K562 (cell line): ENCODE results near the gene WWOX. TPM values are rescaled to one million over a fixed set of nuclear protein-coding genes. Genes with fewer than 3 reads are reported as not detected.

Source experiments
- ATAC-seq: fragments of 200-7000 bp; cut with Tn5 transposase; 3 replicates; pipeline ENCODE4 v1.9.1; 2020; ENCODE audit warnings: moderate library complexity
- BruUV-seq: library from RNA; stranded (reverse); fragments of 400-500 nt; replicated peaks from 2 replicates; lab custom pipeline; 2021; lab: Mats Ljungman, UMichigan
- CTCF ChIA-PET: fragments of 300-600 bp; formaldehyde crosslinking; extraction: SDS; loops from one replicate; lab custom pipeline; 2021; ENCODE audit warnings: low intra/inter-chr PET ratio; lab: Yijun Ruan, JAX
- POLR2A ChIA-PET: fragments of 300-600, 350-650 bp; sonication (Branson Sonifier 250); formaldehyde crosslinking; extraction: SDS; loops from one replicate; lab custom pipeline; 2021; ENCODE audit warnings: antibody characterized with exemption, inconsistent platforms; lab: Yijun Ruan, JAX
- DNase-seq, 4 experiments: peaks; one replicate each; pipeline versions ENCODE4 v3.0.0 to v3.0.0-alpha.2; 2011 to 2018; ENCODE audit warnings: low spot score in 3 of 4, mixed read lengths in 3 of 4; ENCODE audit errors: extremely low read depth in 1 of 4
- FAIRE-seq: peaks from 2 replicates; lab custom pipeline; 2011; peaks lifted over from hg19 to GRCh38; lab: Jason Lieb, UNC
- H2AFZ ChIP-seq: 2 replicates; pipeline ENCODE4 v1.6.0; 2011; ENCODE audit warnings: low read depth, low read length, control low read depth, inconsistent platforms
- H3K27ac ChIP-seq: fragments of 200-600 bp; 3 replicates; pipeline ENCODE4 v1.8.0; 2011; ENCODE audit warnings: low read depth, mild to moderate bottlenecking, control low read depth, inconsistent platforms, low read length, moderate library complexity, mixed read lengths; ENCODE audit errors: extremely low read depth
- H3K27me3 ChIP-seq, 2 experiments: fragments of 300-600 bp in 1 of 2; 2 replicates in 1 of 2; 3 replicates in 1 of 2; pipeline versions ENCODE4 v1.6.0 to v1.8.0; 2011; ENCODE audit warnings: inconsistent platforms in 2 of 2, low read length in 2 of 2, mild to moderate bottlenecking in 1 of 2, mixed read lengths in 1 of 2, moderate library complexity in 1 of 2; ENCODE audit not compliant: control insufficient read depth in 2 of 2, insufficient read depth in 2 of 2
- H3K36me3 ChIP-seq: fragments of 300-600 bp; 3 replicates; pipeline ENCODE4 v1.8.0; 2011; ENCODE audit warnings: mild to moderate bottlenecking, low read length, inconsistent platforms; ENCODE audit not compliant: control insufficient read depth, insufficient read depth
- H3K4me1 ChIP-seq, 2 experiments: fragments of 200-600 bp in 1 of 2; replicated peaks in 1 of 2; 2 replicates in 1 of 2; 3 replicates in 1 of 2; pipeline versions ENCODE4 v1.5.1 to v1.8.0; 2011; ENCODE audit warnings: inconsistent platforms in 2 of 2, low read length in 2 of 2, mild to moderate bottlenecking in 1 of 2, mixed read lengths in 1 of 2, moderate library complexity in 1 of 2; ENCODE audit not compliant: control insufficient read depth in 2 of 2, insufficient read depth in 2 of 2
- H3K4me2 ChIP-seq: 2 replicates; pipeline ENCODE4 v1.6.1; 2011; ENCODE audit warnings: low read length, control low read depth, inconsistent platforms, mixed read lengths; ENCODE audit not compliant: insufficient read depth
- H3K4me3 ChIP-seq: fragments of 200-600 bp; sonication (generic), shearing (Covaris generic); 2 replicates; pipeline ENCODE4 v1.5.1; 2016; ENCODE audit warnings: control low read depth, inconsistent platforms
- H3K79me2 ChIP-seq: fragments of 200-600 bp; 3 replicates; pipeline ENCODE4 v1.8.0; 2011; ENCODE audit warnings: low read length, inconsistent platforms; ENCODE audit not compliant: control insufficient read depth, insufficient read depth
- H3K9ac ChIP-seq, 2 experiments: 2 replicates each; pipeline versions ENCODE4 v1.6.0 to v1.6.1; 2011; ENCODE audit warnings: low read depth in 2 of 2, low read length in 2 of 2, control low read depth in 1 of 2, inconsistent platforms in 1 of 2, mild to moderate bottlenecking in 1 of 2, mixed read lengths in 1 of 2; ENCODE audit not compliant: insufficient read depth in 1 of 2
- H3K9me1 ChIP-seq: one replicate; pipeline ENCODE4 v1.6.0; 2011; ENCODE audit warnings: inconsistent platforms, mild to moderate bottlenecking, low read length, moderate library complexity; ENCODE audit not compliant: control insufficient read depth, insufficient read depth
- H3K9me3 ChIP-seq: replicated peaks from 2 replicates; pipeline ENCODE4 v1.5.1; 2011; ENCODE audit warnings: low read depth, low read length, inconsistent platforms; ENCODE audit not compliant: control insufficient read depth, insufficient read depth
- H4K20me1 ChIP-seq: replicated peaks from 2 replicates; pipeline ENCODE4 v1.6.1; 2011; ENCODE audit warnings: low read length, inconsistent platforms, mixed read lengths; ENCODE audit not compliant: control insufficient read depth, insufficient read depth
- CBX5 ChIP-seq: IDR thresholded peaks from 2 replicates; pipeline ENCODE4 v1.6.1; 2014; ENCODE audit warnings: low read depth, borderline replicate concordance
- CREB1 ChIP-seq, 2 experiments: sonication (generic) in 1 of 2; formaldehyde crosslinking in 1 of 2; IDR thresholded peaks; 2 replicates each; pipeline versions ENCODE4 v1.6.1 to v1.8.0; 2012 to 2022; ENCODE audit warnings: inconsistent platforms in 1 of 2, mild to moderate bottlenecking in 1 of 2, missing genetic modification reagents in 1 of 2, moderate library complexity in 1 of 2
- FOXA1 ChIP-seq: fragments of 450-650 bp; IDR thresholded peaks from 2 replicates; pipeline ENCODE4 v1.6.1; 2016; ENCODE audit warnings: mild to moderate bottlenecking, borderline replicate concordance
- JUN ChIP-seq, 2 experiments: sonication (generic) in 1 of 2; formaldehyde crosslinking in 1 of 2; IDR thresholded peaks; 2 replicates each; pipeline versions ENCODE4 v1.6.1 to v1.8.0; 2012 to 2022; ENCODE audit warnings: borderline replicate concordance in 2 of 2, mild to moderate bottlenecking in 2 of 2, improper control_type of control experiment in 1 of 2, low read depth in 1 of 2, low read length in 1 of 2, missing genetic modification reagents in 1 of 2
- MED1 ChIP-seq: sonication (generic); formaldehyde crosslinking; IDR thresholded peaks from 2 replicates; pipeline ENCODE4 v1.8.1; 2023; ENCODE audit warnings: missing genetic modification reagents, borderline replicate concordance
- RAD51 ChIP-seq: fragments of 450-650 bp; IDR thresholded peaks from 2 replicates; pipeline ENCODE4 v1.7.1; 2016; ENCODE audit warnings: low read depth, mild to moderate bottlenecking, borderline replicate concordance
- RBM39 ChIP-seq: fragments of 200-400 bp; formaldehyde crosslinking; optimal IDR thresholded peaks from 2 replicates; pipeline ENCODE3; 2018; ENCODE audit warnings: low read depth, low read length
- ZNF644 ChIP-seq: fragments of 200-800 bp; sonication (Bioruptor generic); IDR thresholded peaks from 2 replicates; pipeline ENCODE4 v1.6.1; 2016; ENCODE audit warnings: low read depth, missing genetic modification characterization, missing compliant biosample characterization
- WGBS: fragments of 100-300 bp; shearing (Covaris generic); methylation state at CpG from one replicate; pipeline ENCODE4 v1.1.6; 2016; ENCODE audit warnings: low coverage, mixed read lengths; ENCODE audit not compliant: insufficient coverage; ENCODE audit errors: missing lambda C conversion rate; 5-methylcytosine and 5-hydroxymethylcytosine counted together
- in situ Hi-C: fragments of 300-500 bp; cut with MboI; formaldehyde crosslinking; loops from 4 replicates; pipeline ENCODE4 v1.15.0; 2018; ENCODE audit warnings: inconsistent platforms, mixed read lengths
- intact Hi-C: fragments of 100-400 bp; cut with micrococcal nuclease; formaldehyde crosslinking; loops from 2 replicates; pipeline ENCODE4 v1.14.2; 2022
- polyA plus RNA-seq, 8 experiments: library from polyadenylated mRNA; depleted of rRNA in 4 of 8; stranded (reverse) in 5 of 8; unstranded in 3 of 8; fragments of >200 nt; fragmentation: Nextera tagmentation in 2 of 8; fragmentation: Illumina TruSeq in 1 of 8; extraction: Ambion mirVana in 2 of 8; extraction: Trizol in 1 of 8; gene quantifications; 2 replicates each; pipeline versions ENCODE4 v1.2.1 to v1.2.3, GENCODE V29; 2011 to 2014; ENCODE audit warnings: inconsistent platforms in 1 of 8, missing spikeins in 1 of 8
- total RNA-seq, 7 experiments: library from RNA; depleted of rRNA in 6 of 7; stranded (reverse); fragments of >200 nt in 6 of 7; fragmentation: Illumina TruSeq in 2 of 7; extraction: Trizol in 2 of 7; gene quantifications; 2 replicates each; pipeline versions ENCODE4 v1.2.1 to v1.2.3, GENCODE V29; 2011 to 2021; ENCODE audit warnings: low replicate concordance in 1 of 7
- TF ChIP-seq, protein P1 (sequence below): conservative IDR thresholded peaks from 2 replicates; pipeline ENCODE4 v1.6.1; 2011; ENCODE audit warnings: low read depth, mild to moderate bottlenecking, low read length; ENCODE audit not compliant: control insufficient read depth
- TF ChIP-seq, protein P2 (sequence below), 2 experiments: fragments of 450-650 bp; IDR thresholded peaks; 2 replicates each; pipeline ENCODE4 v1.6.1; 2016; ENCODE audit warnings: mild to moderate bottlenecking in 2 of 2, borderline replicate concordance in 1 of 2, low read depth in 1 of 2, moderate library complexity in 1 of 2

The WWOX gene
- total and polyA plus RNA-seq, 9 of the 15 experiments (the other 6 are each of a cell fraction or from before 2014, with no cell fraction given): 1.6 to 22.7 (median 8.1) TPM

DNA sequence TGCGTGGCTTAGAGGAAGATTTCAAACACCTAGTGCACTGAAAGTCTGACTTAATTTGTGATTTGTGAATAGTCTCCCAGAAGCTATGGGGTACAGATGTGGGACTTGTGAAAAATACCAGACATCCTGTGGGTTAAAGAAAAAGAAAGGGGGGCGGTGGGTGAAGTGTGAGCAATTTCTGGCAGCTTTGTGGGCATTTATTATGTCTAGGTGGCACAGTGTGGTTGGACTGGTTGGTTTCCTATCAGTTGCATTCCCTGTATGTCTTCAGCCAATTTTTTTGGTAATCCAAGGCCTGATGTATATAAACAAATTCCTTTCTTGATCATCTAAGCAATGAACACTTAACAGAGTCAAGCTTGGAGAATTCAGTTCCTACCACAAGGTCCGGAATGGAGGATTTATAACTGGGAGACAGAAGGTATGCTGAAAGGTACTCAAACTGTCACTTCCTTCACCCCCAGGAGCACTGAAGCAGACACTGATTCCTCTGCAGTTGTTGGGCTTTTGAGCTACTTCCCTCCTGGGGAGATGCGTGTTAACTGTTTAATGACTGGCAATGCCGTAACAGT lies 211.6 kb downstream of the WWOX start (continued):
- no peak for TF ChIP-seq RAD51

DNA sequence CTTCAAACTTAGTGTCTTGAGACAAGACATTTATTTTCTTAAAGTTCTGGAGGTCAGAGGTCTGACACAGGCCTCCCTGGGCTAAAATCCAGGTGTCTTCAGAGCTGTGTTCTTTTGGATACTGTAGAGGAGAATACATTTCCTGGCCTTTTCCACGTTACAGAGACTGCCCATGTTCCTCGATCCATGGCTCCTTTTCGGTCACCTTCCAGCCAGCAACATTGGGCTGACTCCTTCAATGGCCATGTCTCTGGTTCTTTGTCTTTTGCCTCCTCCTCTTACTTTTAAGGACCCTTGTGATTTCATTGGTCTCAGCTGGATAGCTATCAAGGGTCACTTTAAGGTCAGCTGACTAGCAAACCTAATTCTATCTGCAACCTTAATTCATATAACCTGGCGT lies 212.4 kb downstream of the WWOX start:
- in situ Hi-C loops (no loop called here), intact Hi-C loops (no loop called here)
- FAIRE-seq (no peak), DNase-seq (no peak), ATAC-seq (no peak)
- Histone ChIP-seq H3K27me3 (peaks cover 16 to 27% of the 10 kb centered on the region in 2 experiments; a peak in 4 of 5 replicates), H3K9ac (no peak overlapping the region), H2AFZ (no peak overlapping the region), H3K4me1 (no peaks in the 10 kb centered on the region), H3K9me3 (no peaks in the 10 kb centered on the region), H3K79me2 (no peaks in the 10 kb centered on the region), H3K27ac (no peak overlapping the region), H3K4me2 (no peak overlapping the region), H3K36me3 (no peaks in the 10 kb centered on the region), H3K4me3 (no peak overlapping the region), H4K20me1 (peaks cover 3% of the 10 kb centered on the region; the same call in 1 of the 2 replicates), H3K9me1 (no peaks in the 10 kb centered on the region)
- no TSS peak for BruUV-seq
- ChIA-PET POLR2A (no interaction called here), CTCF (no interaction called here)
- 17% methylated on average over 4 of the region's 4 CpGs for WGBS
- TF ChIP-seq ZNF644: no peak
- TF ChIP-seq CREB1 (IDR thresholded peaks at IDR 0.05): no peak
- no peak for TF ChIP-seq CREB1 (CRISPR knock-in tag; IDR thresholded peaks at IDR 0.05)
- no peak for TF ChIP-seq CBX5
- no peak for TF ChIP-seq JUN (IDR thresholded peaks at IDR 0.05; ENCODE audit: borderline replicate concordance, low read depth, low read length)
- no peak for TF ChIP-seq JUN (CRISPR knock-in tag; IDR thresholded peaks at IDR 0.05; ENCODE audit: borderline replicate concordance)
- TF ChIP-seq, protein P1, sequence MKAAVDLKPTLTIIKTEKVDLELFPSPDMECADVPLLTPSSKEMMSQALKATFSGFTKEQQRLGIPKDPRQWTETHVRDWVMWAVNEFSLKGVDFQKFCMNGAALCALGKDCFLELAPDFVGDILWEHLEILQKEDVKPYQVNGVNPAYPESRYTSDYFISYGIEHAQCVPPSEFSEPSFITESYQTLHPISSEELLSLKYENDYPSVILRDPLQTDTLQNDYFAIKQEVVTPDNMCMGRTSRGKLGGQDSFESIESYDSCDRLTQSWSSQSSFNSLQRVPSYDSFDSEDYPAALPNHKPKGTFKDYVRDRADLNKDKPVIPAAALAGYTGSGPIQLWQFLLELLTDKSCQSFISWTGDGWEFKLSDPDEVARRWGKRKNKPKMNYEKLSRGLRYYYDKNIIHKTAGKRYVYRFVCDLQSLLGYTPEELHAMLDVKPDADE: no peak
- TF ChIP-seq, protein P2, sequence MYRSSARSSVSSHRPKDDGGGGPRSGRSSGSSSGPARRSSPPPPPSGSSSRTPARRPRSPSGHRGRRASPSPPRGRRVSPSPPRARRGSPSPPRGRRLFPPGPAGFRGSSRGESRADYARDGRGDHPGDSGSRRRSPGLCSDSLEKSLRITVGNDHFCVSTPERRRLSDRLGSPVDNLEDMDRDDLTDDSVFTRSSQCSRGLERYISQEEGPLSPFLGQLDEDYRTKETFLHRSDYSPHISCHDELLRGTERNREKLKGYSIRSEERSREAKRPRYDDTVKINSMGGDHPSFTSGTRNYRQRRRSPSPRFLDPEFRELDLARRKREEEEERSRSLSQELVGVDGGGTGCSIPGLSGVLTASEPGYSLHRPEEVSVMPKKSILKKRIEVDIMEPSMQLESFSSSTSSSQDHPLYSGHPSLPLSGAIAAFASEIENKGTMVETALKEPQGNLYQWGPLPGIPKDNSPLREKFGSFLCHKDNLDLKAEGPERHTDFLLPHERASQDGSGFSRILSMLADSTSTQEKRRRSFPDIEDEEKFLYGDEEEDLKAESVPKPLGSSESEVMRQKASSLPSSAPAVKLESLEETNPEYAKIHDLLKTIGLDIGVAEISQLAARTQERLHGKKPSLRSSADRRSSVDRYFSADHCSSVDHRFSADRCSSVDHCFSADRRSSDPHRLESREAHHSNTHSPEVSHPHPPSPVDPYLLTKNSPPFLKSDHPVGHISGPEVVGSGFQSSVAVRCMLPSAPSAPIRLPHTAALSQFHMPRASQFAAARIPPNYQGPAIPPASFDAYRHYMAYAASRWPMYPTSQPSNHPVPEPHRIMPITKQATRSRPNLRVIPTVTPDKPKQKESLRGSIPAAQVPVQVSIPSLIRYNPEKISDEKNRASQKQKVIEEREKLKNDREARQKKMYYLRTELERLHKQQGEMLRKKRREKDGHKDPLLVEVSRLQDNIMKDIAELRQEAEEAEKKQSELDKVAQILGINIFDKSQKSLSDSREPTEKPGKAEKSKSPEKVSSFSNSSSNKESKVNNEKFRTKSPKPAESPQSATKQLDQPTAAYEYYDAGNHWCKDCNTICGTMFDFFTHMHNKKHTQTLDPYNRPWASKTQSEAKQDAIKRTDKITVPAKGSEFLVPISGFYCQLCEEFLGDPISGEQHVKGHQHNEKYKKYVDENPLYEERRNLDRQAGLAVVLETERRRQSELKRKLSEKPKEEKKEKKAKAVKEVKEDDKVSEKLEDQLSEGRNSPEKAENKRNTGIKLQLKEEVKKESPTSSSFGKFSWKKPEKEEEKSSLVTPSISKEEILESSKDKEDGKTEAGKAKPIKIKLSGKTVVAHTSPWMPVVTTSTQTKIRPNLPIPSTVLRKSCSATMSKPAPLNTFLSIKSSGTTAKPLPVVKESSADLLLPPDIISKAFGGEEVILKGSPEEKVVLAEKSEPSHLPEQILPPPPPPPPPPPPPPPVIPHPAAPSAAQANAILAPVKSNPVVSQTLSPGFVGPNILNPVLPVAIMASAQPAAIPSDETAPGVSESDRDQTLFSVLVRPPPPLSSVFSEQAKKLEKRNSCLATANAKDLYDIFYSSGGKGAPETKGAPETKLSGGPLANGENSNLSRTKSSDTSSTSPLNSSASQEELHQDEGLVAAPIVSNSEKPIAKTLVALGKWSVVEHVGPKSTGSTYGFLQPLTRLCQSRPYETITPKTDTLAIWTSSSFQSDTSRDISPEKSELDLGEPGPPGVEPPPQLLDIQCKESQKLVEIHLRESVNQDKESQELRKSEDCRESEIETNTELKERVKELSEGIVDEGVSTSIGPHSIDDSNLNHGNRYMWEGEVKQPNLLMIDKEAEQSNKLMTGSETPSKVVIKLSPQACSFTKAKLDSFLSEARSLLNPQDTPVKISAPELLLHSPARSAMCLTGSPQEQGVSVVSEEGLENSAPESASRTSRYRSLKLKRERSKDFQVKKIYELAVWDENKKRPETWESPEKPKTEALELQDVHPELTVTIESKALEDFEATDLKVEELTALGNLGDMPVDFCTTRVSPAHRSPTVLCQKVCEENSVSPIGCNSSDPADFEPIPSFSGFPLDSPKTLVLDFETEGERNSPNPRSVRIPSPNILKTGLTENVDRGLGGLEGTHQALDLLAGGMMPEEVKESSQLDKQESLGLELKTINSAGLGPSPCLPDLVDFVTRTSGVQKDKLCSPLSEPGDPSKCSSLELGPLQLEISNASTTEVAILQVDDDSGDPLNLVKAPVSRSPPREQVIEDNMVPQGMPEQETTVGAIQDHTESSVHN (IDR thresholded peaks at IDR 0.05; ENCODE audit: borderline replicate concordance in 1 of 2, low read depth in 1 of 2): no peak
- no peak for TF ChIP-seq RBM39
- TF ChIP-seq MED1: no peak
- no peak for TF ChIP-seq FOXA1
